ENCODE results near the gene KLHL7.
A peak's percentile ranks its signal among the peaks of the same experiment; 100 is the strongest.
"Not testable (repeated sequence)": the region's sequence is repeated elsewhere in the genome, so short reads cannot be mapped to it uniquely, and the experiment has no call there.

KLHL7 gene

GRCh38 chr7:23108995-23109394 is 3.4 kb downstream of the KLHL7 start:
- DNase-seq: no peak

- no peak for DNase-seq
Measured at GRCh38 chr7:23109470-23109869, 3.9 kb downstream of the KLHL7 start.

- no peak for DNase-seq
Measured at GRCh38 chr7:23114896-23115295, 9.3 kb downstream of the KLHL7 start.

GRCh38 chr7:23115991-23116390 is 10.4 kb downstream of the KLHL7 start:
- no peak for DNase-seq

- DNase-seq: no peak
Measured at GRCh38 chr7:23117841-23118240, 12.3 kb downstream of the KLHL7 start.

- no peak for DNase-seq
Measured at GRCh38 chr7:23120106-23120505, 14.5 kb downstream of the KLHL7 start.

- DNase-seq: no peak
Measured at GRCh38 chr7:23121165-23121564, 15.6 kb downstream of the KLHL7 start.

GRCh38 chr7:23123007-23123406 is 17.4 kb downstream of the KLHL7 start:
- DNase-seq: no peak

- no peak for DNase-seq
Measured at GRCh38 chr7:23123465-23123864, 17.9 kb downstream of the KLHL7 start.

- DNase-seq: no peak
Measured at GRCh38 chr7:23129036-23129435, 23.5 kb downstream of the KLHL7 start.

GRCh38 chr7:23131799-23132198 is 26.2 kb downstream of the KLHL7 start:
- not testable (repeated sequence) for DNase-seq

- DNase-seq: no peak
Measured at GRCh38 chr7:23133797-23134196, 28.2 kb downstream of the KLHL7 start.

- no peak for DNase-seq
Measured at GRCh38 chr7:23135755-23136154, 30.2 kb downstream of the KLHL7 start.

- no peak for DNase-seq
Measured at GRCh38 chr7:23136216-23136615, 30.6 kb downstream of the KLHL7 start.

GRCh38 chr7:23157679-23158078 is 52.1 kb downstream of the KLHL7 start:
- no peak for DNase-seq

GRCh38 chr7:23158546-23158945 is 53.0 kb downstream of the KLHL7 start:
- DNase-seq: no peak

GRCh38 chr7:23161482-23161881 is 55.9 kb downstream of the KLHL7 start:
- DNase-seq: no peak

GRCh38 chr7:23164846-23165245 is 59.3 kb downstream of the KLHL7 start:
- no peak for DNase-seq

- no peak for DNase-seq
Measured at GRCh38 chr7:23165316-23165715, 59.7 kb downstream of the KLHL7 start.

- DNase-seq: no peak
Measured at GRCh38 chr7:23167691-23168090, 62.1 kb downstream of the KLHL7 start.

- DNase-seq: no peak
Measured at GRCh38 chr7:23168111-23168885, 62.7 kb downstream of the KLHL7 start.

GRCh38 chr7:23175938-23176337 is 70.4 kb downstream of the KLHL7 start:
- DNase-seq: no peak

- peak; percentile 97 for DNase-seq
Measured at GRCh38 chr7:23181684-23182553, 76.3 kb downstream of the KLHL7 start, which contains the start of gene NUP42. Gene NUP42 (plus strand): TSS chr7:23182048. CDS start chr7:23182086, 38 bp downstream.
